Esophagus squamous epithelium (tissue), 5 donors: ENCODE data around the gene FANCD2OS. TPM values are rescaled to one million over a fixed set of nuclear protein-coding genes. Genes with fewer than 3 reads are reported as not detected.
A peak's percentile ranks its signal among the peaks of the same experiment; 100 is the strongest.

Experiments
- DNase-seq: peaks from one replicate; lab custom pipeline; 2025; lab: John Stamatoyannopoulos, UW
- H3K27ac ChIP-seq, 4 donors: fragments of 200-600 bp; sonication (generic); one replicate each; pipeline ENCODE4 v1.5.1; 2016 to 2019; ENCODE audit warnings: mild to moderate bottlenecking in 1 of 4
- H3K27me3 ChIP-seq, 4 donors: fragments of 200-600 bp; sonication (generic); 1 replicate in 3 of 4; 2 replicates in 1 of 4; pipeline versions ENCODE4 v1.5.1 to v1.6.0; 2017 to 2021; ENCODE audit warnings: antibody characterized with exemption in 1 of 4
- H3K36me3 ChIP-seq, 3 donors: fragments of 200-600 bp; sonication (generic); one replicate each; pipeline ENCODE4 v1.5.1; 2016 to 2019
- H3K4me1 ChIP-seq, 3 donors: fragments of 200-600 bp; sonication (generic); one replicate each; pipeline ENCODE4 v1.5.1; 2017 to 2019
- H3K4me3 ChIP-seq, 4 donors: fragments of 200-600 bp; sonication (generic); 1 replicate in 3 of 4; 2 replicates in 1 of 4; pipeline ENCODE4 v1.5.1; 2016 to 2019; ENCODE audit warnings: mild to moderate bottlenecking in 2 of 4, moderate library complexity in 1 of 4
- H3K9me3 ChIP-seq, 3 donors: fragments of 200-600 bp; sonication (generic); one replicate each; pipeline ENCODE4 v1.5.1; 2016 to 2019
- CTCF ChIP-seq, 6 experiments: fragments of 450-650 bp in 4 of 6; fragments of 200-600 bp in 2 of 6; sonication (generic) in 2 of 6; IDR thresholded peaks; one replicate each; pipeline ENCODE4 v1.5.1; 2016 to 2019; ENCODE audit warnings: antibody characterized with exemption in 6 of 6, mild to moderate bottlenecking in 4 of 6, moderate library complexity in 4 of 6
- POLR2A ChIP-seq, 4 donors: fragments of 450-650 bp; IDR thresholded peaks; one replicate each; pipeline ENCODE4 v1.6.1; 2017; ENCODE audit warnings: antibody characterized with exemption in 4 of 4, mild to moderate bottlenecking in 4 of 4, moderate library complexity in 3 of 4
- WGBS, 2 donors: methylation state at CpG; one replicate each; pipeline ENCODE4 v1.1.5; 2018; 5-methylcytosine and 5-hydroxymethylcytosine counted together
- intact Hi-C: fragments of 100-400 bp; cut with DNase I; formaldehyde crosslinking; loops from one replicate; pipeline ENCODE4 v1.15.0; 2022
- total RNA-seq, 4 donors: library from RNA; depleted of rRNA; stranded (reverse); fragments of >200 nt; gene quantifications; one replicate each; pipeline ENCODE4 v1.1.0, GENCODE V29; 2016
- donor health status: DM: yes; HTN: yes; CAD: no.

The FANCD2OS gene
- total RNA-seq, 4 donors from 2014 or later, result not detected

- intact Hi-C loops, result no loop called here
- H3K36me3 ChIP-seq, result peaks cover 5 to 91% (median 20%) of the 10 kb centered on the region in 3 donors
- no peaks in the 10 kb centered on the region for H3K9me3 ChIP-seq
- no peak for TF ChIP-seq CTCF (IDR thresholded peaks at IDR 0.05)
- no peak for TF ChIP-seq POLR2A (IDR thresholded peaks at IDR 0.05)
- H3K27ac ChIP-seq, result no peak overlapping the region
- peaks cover 0 to 5% (median 0%) of the 10 kb centered on the region in 3 donors for H3K4me1 ChIP-seq
- 67 to 76% methylated on average over 4 to 6 of the region's 6 CpGs for WGBS, 2 donors
- no peak overlapping the region for H3K4me3 ChIP-seq
- no peaks in the 10 kb centered on the region for H3K27me3 ChIP-seq
- DNase-seq, result no peak
These were observed 42.9 kb upstream of the FANCD2OS start for GRCh38 chr3:10150987-10151386.

GRCh38 chr3:10149226-10149625 is 41.2 kb upstream of the FANCD2OS start:
- Histone ChIP-seq H3K4me3 (no peak overlapping the region), H3K27me3 (no peaks in the 10 kb centered on the region), H3K4me1 (peaks cover 0 to 21% (median 10%) of the 10 kb centered on the region in 3 donors), H3K36me3 (peaks cover 5 to 91% (median 20%) of the 10 kb centered on the region in 3 donors), H3K27ac (no peak overlapping the region), H3K9me3 (no peaks in the 10 kb centered on the region)
- DNase-seq, result no peak
- TF ChIP-seq POLR2A (IDR thresholded peaks at IDR 0.05) (no peak), CTCF (IDR thresholded peaks at IDR 0.05) (no peak)
- intact Hi-C loops, result no loop called here
- 69 to 89% methylated on average over 3 to 4 of the region's 8 CpGs for WGBS, 2 donors

GRCh38 chr3:10145685-10146084 is 37.6 kb upstream of the FANCD2OS start:
- peaks cover 5 to 56% (median 20%) of the 10 kb centered on the region in 3 donors for H3K36me3 ChIP-seq
- no peaks in the 10 kb centered on the region for H3K9me3 ChIP-seq
- no peak for TF ChIP-seq POLR2A (IDR thresholded peaks at IDR 0.05)
- no peak for TF ChIP-seq CTCF (IDR thresholded peaks at IDR 0.05)
- H3K27ac ChIP-seq, result no peak overlapping the region
- no peaks in the 10 kb centered on the region for H3K27me3 ChIP-seq
- H3K4me3 ChIP-seq, result no peak overlapping the region
- H3K4me1 ChIP-seq, result peaks cover 13 to 47% (median 27%) of the 10 kb centered on the region in 3 donors
- no peak for DNase-seq
- intact Hi-C loops, result no loop called here
- 74 to 79% methylated on average over 4 of the region's 4 CpGs for WGBS, 2 donors

- Histone ChIP-seq H3K4me3 (peak overlapping the region; percentile 49 to 84 (median 78)), H3K27ac (peak overlapping the region; percentile 17 to 96 (median 91)), H3K27me3 (no peaks in the 10 kb centered on the region), H3K9me3 (no peaks in the 10 kb centered on the region), H3K4me1 (peaks cover 13 to 47% (median 27%) of the 10 kb centered on the region in 3 donors), H3K36me3 (peaks cover 0 to 29% (median 0%) of the 10 kb centered on the region in 3 donors)
- TF ChIP-seq CTCF (IDR thresholded peaks at IDR 0.05) (no peak), POLR2A (IDR thresholded peaks at IDR 0.05) (no peak)
- DNase-seq, result no peak
- WGBS, 2 donors, result 46 to 53% methylated on average over 20 to 29 of the region's 29 CpGs
- intact Hi-C loops, result no loop called here
These were observed 34.9 kb upstream of the FANCD2OS start for GRCh38 chr3:10142707-10143560.

- H3K9me3 ChIP-seq, result no peaks in the 10 kb centered on the region
- TF ChIP-seq POLR2A (IDR thresholded peaks at IDR 0.05), result no peak
- no peak for TF ChIP-seq CTCF (IDR thresholded peaks at IDR 0.05)
- H3K36me3 ChIP-seq, result peaks cover 0 to 10% (median 0%) of the 10 kb centered on the region in 3 donors
- peak overlapping the region in 2 of 4 donors; percentile 81 to 84 for H3K4me3 ChIP-seq
- intact Hi-C loops, result no loop called here
- H3K27ac ChIP-seq, result peak overlapping the region; percentile 89 to 96 (median 94)
- WGBS, 2 donors, result 76 to 84% methylated on average over 23 of the region's 23 CpGs
- no peak for DNase-seq
- no peaks in the 10 kb centered on the region for H3K27me3 ChIP-seq
- H3K4me1 ChIP-seq, result peaks cover 13 to 43% (median 27%) of the 10 kb centered on the region in 3 donors
These were observed 33.0 kb upstream of the FANCD2OS start for GRCh38 chr3:10140996-10141546.
